ENCODE measurements around the gene LAD1. TPM values are rescaled to one million over a fixed set of nuclear protein-coding genes. Genes with fewer than 3 reads are reported as not detected.

The LAD1 gene
- total and polyA plus RNA-seq, 2 of the 13 experiments (the other 11 are each of a cell fraction or from before 2014, with no cell fraction given) = 10.8 to 65.6 TPM

DNA sequence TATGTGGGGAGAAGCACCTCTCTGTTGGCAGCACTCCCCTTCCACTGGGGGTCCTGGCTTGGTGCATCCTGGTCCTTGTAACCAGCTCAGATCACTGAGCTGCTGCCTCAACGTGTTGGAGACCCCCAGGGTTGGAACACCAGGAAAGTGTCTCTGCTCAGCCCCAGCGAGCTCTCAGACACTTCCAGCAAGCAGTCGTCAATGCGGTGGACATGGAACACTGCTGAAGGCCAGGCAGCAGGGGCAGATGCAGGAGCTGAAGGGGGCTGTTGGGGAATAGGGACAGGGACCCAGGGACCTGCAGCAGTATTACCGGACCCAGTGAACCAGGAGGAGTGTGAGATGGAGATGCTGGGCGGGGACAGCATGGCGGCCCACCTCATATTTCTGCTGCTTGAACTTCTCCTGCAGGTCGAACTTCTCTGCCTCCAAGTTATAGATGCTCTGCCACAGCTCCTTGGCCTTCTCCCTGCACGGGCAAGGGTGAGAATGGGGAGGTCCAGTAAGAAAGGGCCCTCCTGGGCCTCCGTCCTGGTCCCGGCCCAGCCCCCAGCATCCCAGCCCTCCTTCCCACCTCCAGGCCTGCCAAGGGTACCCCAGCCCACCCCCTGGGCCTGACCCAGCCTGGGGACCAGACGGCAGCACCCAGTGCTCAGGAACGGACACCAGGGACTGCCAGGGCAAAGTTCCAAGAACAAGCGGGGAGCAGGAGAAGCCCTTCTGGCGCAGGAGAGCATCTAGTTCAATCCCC is 38.0 kb downstream of the LAD1 start:
- ChIA-PET POLR2A (no interaction called here), CTCF (ENCODE audit: low intra/inter-chr PET ratio, low total read pairs) (interaction anchor here (0.8 to 2.8 kb wide), 4 partner anchors 15 to 110 kb away, joined by 3 to 37 read pairs (median 3); no protein-coding TSS in a partner anchor)
- WGBS (ENCODE audit: low lambda C conversion rate) = 26% methylated on average over 7 of the region's 15 CpGs
- Histone ChIP-seq H3K36me3 (replicated peaks in 1 of 2; ENCODE audit: control insufficient read depth in 1 of 2, insufficient read depth in 2 of 2, low read length in 2 of 2) (no peaks in the 10 kb centered on the region), H3K4me3 (replicated peaks in 1 of 3; ENCODE audit: insufficient read depth in 1 of 3, low read depth in 2 of 3, low read length in 3 of 3) (no peak overlapping the region), H3K9ac (ENCODE audit: insufficient read depth, low read depth, low read length) (no peak overlapping the region), H3K4me2 (ENCODE audit: low read depth, low read length) (no peak overlapping the region), H3K27ac (ENCODE audit: extremely low read length, insufficient read depth, low read length) (no peak overlapping the region), H3K27me3 (ENCODE audit: control insufficient read depth in 1 of 2, insufficient read depth in 2 of 2, low read length in 2 of 2) (peaks cover 9 to 33% of the 10 kb centered on the region in 2 experiments), H4K20me1 (ENCODE audit: insufficient read depth, low read length) (no peaks in the 10 kb centered on the region), H2AFZ (ENCODE audit: low read length) (no peak overlapping the region), H3K4me1 (ENCODE audit: insufficient read depth, low read length) (no peaks in the 10 kb centered on the region), H3K9me3 (ENCODE audit: low read length) (no peaks in the 10 kb centered on the region), H3K79me2 (ENCODE audit: insufficient read depth, low read length) (no peaks in the 10 kb centered on the region)
- DNase-seq (ENCODE audit: low spot score) (no peak), ATAC-seq (no peak), FAIRE-seq (no peak)
- intact Hi-C loops (cut with micrococcal nuclease; ENCODE audit: unreplicated experiment) = loop anchor here (1.0 kb wide), 2 partner anchors 52 to 107 kb away; no protein-coding TSS in a partner anchor
- TF ChIP-seq ZNF3 (CRISPR knock-in tag; IDR thresholded peaks at IDR 0.05) (no peak), PCBP2 (optimal IDR thresholded peaks at IDR 0.05; ENCODE audit: low read depth, low read length, poor library complexity, severe bottlenecking) (no peak), MTF1 (CRISPR knock-in tag; IDR thresholded peaks at IDR 0.05) (no peak), HMG20A (CRISPR knock-in tag; IDR thresholded peaks at IDR 0.05; ENCODE audit: borderline replicate concordance) (no peak), ZNF570 (CRISPR knock-in tag; IDR thresholded peaks at IDR 0.05; ENCODE audit: borderline replicate concordance) (no peak), MEIS1 (CRISPR knock-in tag; IDR thresholded peaks at IDR 0.05; ENCODE audit: borderline replicate concordance) (no peak), PPARG (CRISPR knock-in tag; conservative IDR thresholded peaks at IDR 0.05) (no peak), ZNF75D (CRISPR knock-in tag; IDR thresholded peaks at IDR 0.05; ENCODE audit: borderline replicate concordance) (no peak), SMARCE1 (IDR thresholded peaks at IDR 0.05; ENCODE audit: borderline replicate concordance) (no peak), ZNF546 (CRISPR knock-in tag; conservative IDR thresholded peaks at IDR 0.05) (no peak), ZNF614 (CRISPR knock-in tag; IDR thresholded peaks at IDR 0.05; ENCODE audit: borderline replicate concordance) (no peak)
- TF ChIP-seq, protein P1, sequence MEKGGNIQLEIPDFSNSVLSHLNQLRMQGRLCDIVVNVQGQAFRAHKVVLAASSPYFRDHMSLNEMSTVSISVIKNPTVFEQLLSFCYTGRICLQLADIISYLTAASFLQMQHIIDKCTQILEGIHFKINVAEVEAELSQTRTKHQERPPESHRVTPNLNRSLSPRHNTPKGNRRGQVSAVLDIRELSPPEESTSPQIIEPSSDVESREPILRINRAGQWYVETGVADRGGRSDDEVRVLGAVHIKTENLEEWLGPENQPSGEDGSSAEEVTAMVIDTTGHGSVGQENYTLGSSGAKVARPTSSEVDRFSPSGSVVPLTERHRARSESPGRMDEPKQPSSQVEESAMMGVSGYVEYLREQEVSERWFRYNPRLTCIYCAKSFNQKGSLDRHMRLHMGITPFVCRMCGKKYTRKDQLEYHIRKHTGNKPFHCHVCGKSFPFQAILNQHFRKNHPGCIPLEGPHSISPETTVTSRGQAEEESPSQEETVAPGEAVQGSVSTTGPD (CRISPR knock-in tag; IDR thresholded peaks at IDR 0.05) = no peak
- TF ChIP-seq, protein P2, sequence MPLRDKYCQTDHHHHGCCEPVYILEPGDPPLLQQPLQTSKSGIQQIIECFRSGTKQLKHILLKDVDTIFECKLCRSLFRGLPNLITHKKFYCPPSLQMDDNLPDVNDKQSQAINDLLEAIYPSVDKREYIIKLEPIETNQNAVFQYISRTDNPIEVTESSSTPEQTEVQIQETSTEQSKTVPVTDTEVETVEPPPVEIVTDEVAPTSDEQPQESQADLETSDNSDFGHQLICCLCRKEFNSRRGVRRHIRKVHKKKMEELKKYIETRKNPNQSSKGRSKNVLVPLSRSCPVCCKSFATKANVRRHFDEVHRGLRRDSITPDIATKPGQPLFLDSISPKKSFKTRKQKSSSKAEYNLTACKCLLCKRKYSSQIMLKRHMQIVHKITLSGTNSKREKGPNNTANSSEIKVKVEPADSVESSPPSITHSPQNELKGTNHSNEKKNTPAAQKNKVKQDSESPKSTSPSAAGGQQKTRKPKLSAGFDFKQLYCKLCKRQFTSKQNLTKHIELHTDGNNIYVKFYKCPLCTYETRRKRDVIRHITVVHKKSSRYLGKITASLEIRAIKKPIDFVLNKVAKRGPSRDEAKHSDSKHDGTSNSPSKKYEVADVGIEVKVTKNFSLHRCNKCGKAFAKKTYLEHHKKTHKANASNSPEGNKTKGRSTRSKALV (CRISPR knock-in tag; IDR thresholded peaks at IDR 0.05) = no peak
- TF ChIP-seq, protein P3, sequence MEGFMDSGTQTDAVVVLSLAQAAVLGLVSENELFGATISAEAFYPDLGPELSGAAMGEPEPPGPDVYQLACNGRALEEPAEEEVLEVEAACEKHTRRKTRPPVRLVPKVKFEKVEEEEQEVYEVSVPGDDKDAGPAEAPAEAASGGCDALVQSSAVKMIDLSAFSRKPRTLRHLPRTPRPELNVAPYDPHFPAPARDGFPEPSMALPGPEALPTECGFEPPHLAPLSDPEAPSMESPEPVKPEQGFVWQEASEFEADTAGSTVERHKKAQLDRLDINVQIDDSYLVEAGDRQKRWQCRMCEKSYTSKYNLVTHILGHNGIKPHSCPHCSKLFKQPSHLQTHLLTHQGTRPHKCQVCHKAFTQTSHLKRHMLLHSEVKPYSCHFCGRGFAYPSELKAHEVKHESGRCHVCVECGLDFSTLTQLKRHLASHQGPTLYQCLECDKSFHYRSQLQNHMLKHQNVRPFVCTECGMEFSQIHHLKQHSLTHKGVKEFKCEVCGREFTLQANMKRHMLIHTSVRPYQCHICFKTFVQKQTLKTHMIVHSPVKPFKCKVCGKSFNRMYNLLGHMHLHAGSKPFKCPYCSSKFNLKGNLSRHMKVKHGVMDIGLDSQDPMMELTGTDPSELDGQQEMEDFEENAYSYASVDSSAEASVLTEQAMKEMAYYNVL (CRISPR knock-in tag; IDR thresholded peaks at IDR 0.05; ENCODE audit: borderline replicate concordance) = no peak
- TF ChIP-seq, protein P4, sequence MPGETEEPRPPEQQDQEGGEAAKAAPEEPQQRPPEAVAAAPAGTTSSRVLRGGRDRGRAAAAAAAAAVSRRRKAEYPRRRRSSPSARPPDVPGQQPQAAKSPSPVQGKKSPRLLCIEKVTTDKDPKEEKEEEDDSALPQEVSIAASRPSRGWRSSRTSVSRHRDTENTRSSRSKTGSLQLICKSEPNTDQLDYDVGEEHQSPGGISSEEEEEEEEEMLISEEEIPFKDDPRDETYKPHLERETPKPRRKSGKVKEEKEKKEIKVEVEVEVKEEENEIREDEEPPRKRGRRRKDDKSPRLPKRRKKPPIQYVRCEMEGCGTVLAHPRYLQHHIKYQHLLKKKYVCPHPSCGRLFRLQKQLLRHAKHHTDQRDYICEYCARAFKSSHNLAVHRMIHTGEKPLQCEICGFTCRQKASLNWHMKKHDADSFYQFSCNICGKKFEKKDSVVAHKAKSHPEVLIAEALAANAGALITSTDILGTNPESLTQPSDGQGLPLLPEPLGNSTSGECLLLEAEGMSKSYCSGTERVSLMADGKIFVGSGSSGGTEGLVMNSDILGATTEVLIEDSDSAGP (CRISPR knock-in tag; IDR thresholded peaks at IDR 0.05; ENCODE audit: borderline replicate concordance) = no peak
- in situ Hi-C loops (cut with HindIII; ENCODE audit: extremely low pct_ligation_motif_present, low pct_unique_long_range_greater_than_20kb) = no loop called here
- no TSS peak for BruUV-seq (replicated peaks)

All from HepG2 (cell line).